ENCODE measurements around the gene UBTF.

Gene UBTF

DNA sequence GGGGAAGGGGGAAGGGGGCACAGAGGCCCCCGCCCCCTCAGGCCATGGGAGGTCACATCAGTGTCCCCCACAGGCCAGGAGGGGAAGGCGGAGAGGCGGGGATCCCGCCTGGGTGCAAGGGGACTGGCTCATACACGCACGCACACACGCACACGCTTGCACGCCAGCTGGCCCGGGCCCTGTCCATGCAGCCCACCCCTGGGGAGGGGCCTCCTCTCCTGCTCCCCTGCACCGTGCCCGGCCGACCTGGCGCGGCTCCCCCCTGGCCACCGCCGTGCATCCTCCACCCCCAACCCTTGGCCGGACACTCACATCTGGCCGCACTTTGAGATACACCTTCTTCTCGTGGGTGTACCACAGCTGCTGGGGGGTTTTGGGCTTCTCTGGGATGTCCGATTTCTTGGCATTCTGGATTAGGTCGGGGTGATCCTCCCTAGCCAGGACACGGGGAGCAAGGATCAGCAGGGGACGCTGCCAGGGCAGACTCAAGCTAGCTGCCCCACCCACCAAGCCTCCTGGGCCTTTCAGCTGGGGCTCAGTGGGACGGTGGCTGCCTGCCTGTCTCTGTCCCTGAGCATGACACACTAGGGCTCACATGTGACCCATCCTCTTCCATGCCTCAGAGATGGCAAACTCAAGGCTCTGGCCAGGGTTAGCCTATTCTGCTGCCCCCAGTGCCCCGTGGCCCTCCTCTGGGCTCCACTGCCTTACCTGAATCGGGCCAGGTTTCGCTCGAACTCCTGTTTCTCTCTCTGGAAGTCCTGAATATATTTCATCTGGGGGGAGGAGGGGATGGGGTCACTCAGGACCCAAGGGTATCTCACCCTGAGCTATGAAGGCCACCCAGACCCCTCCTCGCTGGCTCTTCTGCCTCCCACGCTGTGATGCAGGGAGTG lies 6.7 kb downstream of the UBTF start:
- Mint-ChIP-seq H3K27ac (peak overlapping the region; percentile 92), H3K4me1 (ENCODE audit: low read depth) (peaks cover 76% of the 10 kb centered on the region), H3K4me3 (peak overlapping the region; percentile 12), H3K36me3 (peaks cover 16% of the 10 kb centered on the region), H3K27me3 (no peaks in the 10 kb centered on the region), H3K9me3 (ENCODE audit: low read depth) (no peaks in the 10 kb centered on the region)

GRCh38 chr17:44211281-44212265 lies 7.9 kb downstream of the UBTF start:
- no peaks in the 10 kb centered on the region for H3K27me3 Mint-ChIP-seq
- no peaks in the 10 kb centered on the region for H3K9me3 Mint-ChIP-seq (ENCODE audit: low read depth)
- peaks cover 14% of the 10 kb centered on the region for H3K36me3 Mint-ChIP-seq
- peak overlapping the region; percentile 40 for H3K4me3 Mint-ChIP-seq
- peaks cover 72% of the 10 kb centered on the region for H3K4me1 Mint-ChIP-seq (ENCODE audit: low read depth)
- peak overlapping the region; percentile 28 for H3K27ac Mint-ChIP-seq

GRCh38 chr17:44210342-44211192 lies 8.9 kb downstream of the UBTF start:
- peaks cover 10% of the 10 kb centered on the region for H3K36me3 Mint-ChIP-seq
- peak overlapping the region; percentile 74 for H3K4me3 Mint-ChIP-seq
- H3K4me1 Mint-ChIP-seq (ENCODE audit: low read depth): peaks cover 66% of the 10 kb centered on the region

DNA sequence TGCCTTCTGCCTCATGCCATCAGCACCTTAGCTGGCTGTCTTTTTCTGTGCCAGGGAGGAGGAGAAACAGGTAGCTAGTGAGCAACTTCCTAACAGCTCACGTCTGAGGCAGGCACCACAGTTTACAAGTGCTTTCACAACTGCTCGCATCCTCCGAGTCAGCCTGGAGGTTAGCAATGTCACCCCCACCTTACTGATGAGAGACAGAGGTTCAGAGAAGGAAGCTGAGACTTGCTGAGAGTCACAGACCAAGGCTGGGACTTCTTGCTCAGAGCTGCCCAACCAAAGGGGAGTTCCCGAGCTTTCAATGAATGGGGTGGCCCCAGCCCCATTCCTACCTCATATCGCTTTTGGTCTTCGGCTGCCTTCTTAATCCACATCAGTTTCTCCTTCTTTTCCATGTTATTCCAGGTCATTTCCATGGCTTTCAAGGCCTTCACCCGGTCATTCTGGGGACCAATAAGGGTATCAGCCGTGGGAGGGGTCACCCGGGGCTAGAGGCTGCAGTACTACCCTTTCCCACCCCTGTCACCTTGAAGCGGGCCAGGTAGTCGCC lies 9.6 kb downstream of the UBTF start:
- peak overlapping the region; percentile 74 for H3K4me3 Mint-ChIP-seq
- no peaks in the 10 kb centered on the region for H3K27me3 Mint-ChIP-seq
- peaks cover 5% of the 10 kb centered on the region for H3K36me3 Mint-ChIP-seq
- peak overlapping the region; percentile 82 for H3K27ac Mint-ChIP-seq
- no peaks in the 10 kb centered on the region for H3K9me3 Mint-ChIP-seq (ENCODE audit: low read depth)
- peaks cover 60% of the 10 kb centered on the region for H3K4me1 Mint-ChIP-seq (ENCODE audit: low read depth)

More at GRCh38 chr17:44210342-44211192, 8.9 kb downstream of the UBTF start:
- Mint-ChIP-seq H3K27me3 (no peaks in the 10 kb centered on the region), H3K9me3 (ENCODE audit: low read depth) (no peaks in the 10 kb centered on the region), H3K27ac (peak overlapping the region; percentile 82)

DNA sequence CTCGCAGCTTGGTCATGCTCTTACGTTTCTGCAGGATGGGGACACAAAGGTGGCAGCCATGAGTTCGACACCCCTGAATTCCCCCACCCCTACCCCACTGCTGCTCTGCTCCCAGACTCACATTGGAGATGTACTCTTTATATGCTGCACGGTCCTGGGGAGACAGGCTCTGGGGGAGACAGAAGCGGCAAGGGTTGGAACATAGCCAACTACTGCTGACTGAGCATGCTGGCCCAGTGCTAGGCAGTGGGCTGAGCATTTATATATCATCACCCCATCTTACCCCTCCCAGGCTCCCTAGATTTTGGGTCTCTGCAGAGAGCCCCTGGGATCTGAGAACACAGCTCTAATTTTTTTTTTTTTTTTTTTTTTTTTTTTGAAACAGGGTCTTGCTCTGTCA lies 11.7 kb downstream of the UBTF start:
- Mint-ChIP-seq H3K27me3 (no peaks in the 10 kb centered on the region), H3K4me1 (ENCODE audit: low read depth) (peaks cover 54% of the 10 kb centered on the region), H3K4me3 (no peak overlapping the region), H3K36me3 (peaks cover 3% of the 10 kb centered on the region), H3K27ac (peak overlapping the region; percentile 74), H3K9me3 (ENCODE audit: low read depth) (no peaks in the 10 kb centered on the region)

- Mint-ChIP-seq H3K4me1 (ENCODE audit: low read depth) (peaks cover 56% of the 10 kb centered on the region), H3K27me3 (no peaks in the 10 kb centered on the region), H3K36me3 (peaks cover 3% of the 10 kb centered on the region), H3K4me3 (no peak overlapping the region), H3K9me3 (ENCODE audit: low read depth) (no peaks in the 10 kb centered on the region), H3K27ac (no peak overlapping the region)
Measured at GRCh38 chr17:44207319-44207718, 12.2 kb downstream of the UBTF start.

DNA sequence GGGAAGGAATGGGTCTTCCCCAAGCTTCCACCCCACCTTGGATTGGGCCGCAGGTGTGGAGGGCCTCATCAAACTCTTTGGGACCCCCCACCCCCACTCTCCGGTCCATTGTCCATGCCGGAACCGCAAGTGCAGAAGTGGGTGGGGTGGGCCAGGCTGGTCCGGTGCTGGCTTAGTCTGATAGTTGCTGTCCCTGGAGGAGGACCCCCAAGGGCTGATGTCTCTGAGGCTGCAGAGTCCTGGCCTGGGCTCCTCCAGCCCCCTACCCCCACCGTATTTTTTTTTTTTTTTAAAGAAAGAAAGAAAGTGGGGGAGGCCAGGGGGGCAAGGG lies 12.7 kb downstream of the UBTF start:
- peaks cover 3% of the 10 kb centered on the region for H3K36me3 Mint-ChIP-seq
- no peak overlapping the region for H3K27ac Mint-ChIP-seq
- peaks cover 55% of the 10 kb centered on the region for H3K4me1 Mint-ChIP-seq (ENCODE audit: low read depth)
- H3K27me3 Mint-ChIP-seq: no peaks in the 10 kb centered on the region
- no peaks in the 10 kb centered on the region for H3K9me3 Mint-ChIP-seq (ENCODE audit: low read depth)
- no peak overlapping the region for H3K4me3 Mint-ChIP-seq

- Mint-ChIP-seq H3K4me1 (ENCODE audit: low read depth) (peaks cover 50% of the 10 kb centered on the region), H3K36me3 (peaks cover 3% of the 10 kb centered on the region), H3K9me3 (ENCODE audit: low read depth) (no peaks in the 10 kb centered on the region), H3K4me3 (no peak overlapping the region), H3K27ac (peak overlapping the region; percentile 12), H3K27me3 (no peaks in the 10 kb centered on the region)
Measured at GRCh38 chr17:44205962-44206824, 13.3 kb downstream of the UBTF start.

- Mint-ChIP-seq H3K9me3 (ENCODE audit: low read depth) (no peaks in the 10 kb centered on the region), H3K4me3 (no peak overlapping the region), H3K27me3 (no peaks in the 10 kb centered on the region), H3K4me1 (ENCODE audit: low read depth) (peaks cover 45% of the 10 kb centered on the region), H3K27ac (peak overlapping the region; percentile 38), H3K36me3 (peaks cover 3% of the 10 kb centered on the region)
Measured at GRCh38 chr17:44204441-44204882, 15.0 kb downstream of the UBTF start.

- Mint-ChIP-seq H3K27ac (peak overlapping the region; percentile 70), H3K27me3 (no peaks in the 10 kb centered on the region), H3K4me3 (no peak overlapping the region), H3K36me3 (peaks cover 3% of the 10 kb centered on the region), H3K9me3 (ENCODE audit: low read depth) (no peaks in the 10 kb centered on the region), H3K4me1 (ENCODE audit: low read depth) (peaks cover 42% of the 10 kb centered on the region)
Measured at GRCh38 chr17:44203731-44204440, 15.6 kb downstream of the UBTF start.

DNA sequence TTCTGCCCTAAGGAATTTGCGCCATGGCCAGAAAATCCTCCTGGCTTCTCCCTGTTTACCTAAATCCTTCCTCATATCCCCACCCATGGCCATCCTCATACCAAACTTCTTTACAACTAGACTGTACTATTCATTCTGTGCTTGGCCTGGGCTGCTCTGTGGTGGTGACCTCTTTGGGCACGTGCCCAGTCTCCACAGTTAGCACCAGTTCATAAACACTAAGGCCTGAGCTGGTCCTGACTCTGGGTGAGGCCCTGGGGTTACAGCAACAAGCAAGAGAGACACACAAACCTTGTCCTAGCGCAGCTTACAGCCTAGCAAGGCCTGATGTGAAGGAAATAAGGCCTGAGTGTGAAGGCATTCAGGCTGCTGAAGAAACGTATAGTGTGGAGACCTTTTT lies 16.7 kb downstream of the UBTF start:
- Mint-ChIP-seq H3K36me3 (no peaks in the 10 kb centered on the region), H3K4me3 (no peak overlapping the region), H3K27me3 (no peaks in the 10 kb centered on the region), H3K4me1 (ENCODE audit: low read depth) (peaks cover 40% of the 10 kb centered on the region), H3K9me3 (ENCODE audit: low read depth) (no peaks in the 10 kb centered on the region), H3K27ac (peak overlapping the region; percentile 62)

DNA sequence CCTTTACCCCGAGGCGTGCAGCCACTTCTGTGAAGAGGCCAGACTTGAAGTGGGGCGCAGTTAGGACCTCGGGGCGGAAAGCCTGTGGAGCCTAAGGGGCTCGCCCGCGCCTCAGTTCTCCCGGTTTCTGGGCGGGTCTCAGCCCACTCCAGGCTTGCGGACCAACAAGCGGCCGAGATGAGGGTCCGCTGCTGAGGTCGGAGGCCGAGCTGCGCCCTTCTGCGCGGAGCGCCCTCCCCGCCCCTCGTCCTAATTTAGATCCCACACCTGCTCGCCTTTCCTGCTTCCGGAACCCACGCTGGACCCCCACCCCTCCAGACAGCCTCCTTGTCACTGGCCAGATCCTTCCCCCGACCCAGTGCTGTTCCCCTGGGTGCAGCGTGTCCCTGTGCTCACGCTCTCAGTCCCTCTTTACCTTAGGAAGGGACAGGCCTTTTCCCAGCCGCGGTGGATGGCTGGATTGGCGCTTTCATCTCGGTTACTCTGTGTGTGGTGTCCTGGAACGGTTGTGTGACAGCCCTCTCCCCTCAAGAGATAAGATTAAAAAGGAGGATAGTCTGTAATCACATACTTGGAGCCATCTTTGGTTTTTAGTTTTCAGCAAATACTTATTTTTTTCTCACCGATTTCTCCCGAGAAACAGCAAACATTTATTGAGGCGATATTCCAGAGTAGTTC lies 18.9 kb downstream of the UBTF start:
- no peaks in the 10 kb centered on the region for H3K27me3 Mint-ChIP-seq
- peak overlapping the region; percentile 92 for H3K27ac Mint-ChIP-seq
- H3K9me3 Mint-ChIP-seq (ENCODE audit: low read depth): no peaks in the 10 kb centered on the region
- H3K36me3 Mint-ChIP-seq: no peaks in the 10 kb centered on the region
- H3K4me3 Mint-ChIP-seq: peak overlapping the region; percentile 92
- peaks cover 44% of the 10 kb centered on the region for H3K4me1 Mint-ChIP-seq (ENCODE audit: low read depth)

Measured in activated naive CD8-positive, alpha-beta T cell (primary cell).